HG03571 (cell line): ENCODE results near the gene NFASC.

Experiments used
- ATAC-seq: cut with Tn5 transposase; IDR thresholded peaks from one replicate; pipeline ENCODE4 v1.9.1; 2021; ENCODE audit not compliant: unreplicated experiment

Gene NFASC

DNA sequence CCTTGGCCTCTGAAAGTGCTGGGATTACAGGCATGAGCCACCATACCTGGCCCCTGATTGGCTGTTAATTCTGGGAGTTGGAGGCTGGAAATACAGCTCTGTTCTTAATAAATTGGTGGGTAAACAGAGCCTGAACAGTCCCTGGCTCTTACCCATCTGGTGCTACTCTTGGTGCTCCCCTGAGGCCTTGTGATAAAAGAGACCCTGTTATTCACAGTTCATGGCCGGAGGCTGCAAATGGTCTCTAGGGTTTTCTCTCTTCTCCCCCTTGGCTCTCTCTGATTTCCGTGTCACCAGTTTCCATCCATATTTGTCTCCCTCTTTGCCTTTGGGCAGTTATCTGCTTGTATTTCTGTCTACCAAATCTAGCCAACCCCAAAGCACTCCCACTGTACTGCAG, 17.2 kb downstream of the NFASC start:
- ATAC-seq = no peak

DNA sequence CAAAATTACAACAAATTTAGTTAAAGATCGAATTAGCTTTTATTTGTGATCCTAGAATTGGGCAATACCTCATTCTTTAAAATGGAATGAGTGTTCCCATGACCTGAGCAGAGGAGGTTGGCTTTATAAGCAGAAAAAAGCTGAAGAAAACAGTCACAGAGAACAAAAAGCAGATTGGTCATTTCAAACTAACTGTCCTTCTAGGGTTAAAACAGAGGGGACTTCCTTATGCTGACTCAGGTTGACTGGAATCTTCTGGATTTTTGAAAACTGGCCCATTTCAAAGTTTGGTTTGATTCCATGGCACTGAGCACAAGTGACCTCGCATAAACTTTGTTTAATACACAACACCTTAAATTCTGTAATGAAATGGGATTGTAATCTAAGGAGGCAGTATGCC, 17.6 kb downstream of the NFASC start:
- no peak for ATAC-seq

DNA sequence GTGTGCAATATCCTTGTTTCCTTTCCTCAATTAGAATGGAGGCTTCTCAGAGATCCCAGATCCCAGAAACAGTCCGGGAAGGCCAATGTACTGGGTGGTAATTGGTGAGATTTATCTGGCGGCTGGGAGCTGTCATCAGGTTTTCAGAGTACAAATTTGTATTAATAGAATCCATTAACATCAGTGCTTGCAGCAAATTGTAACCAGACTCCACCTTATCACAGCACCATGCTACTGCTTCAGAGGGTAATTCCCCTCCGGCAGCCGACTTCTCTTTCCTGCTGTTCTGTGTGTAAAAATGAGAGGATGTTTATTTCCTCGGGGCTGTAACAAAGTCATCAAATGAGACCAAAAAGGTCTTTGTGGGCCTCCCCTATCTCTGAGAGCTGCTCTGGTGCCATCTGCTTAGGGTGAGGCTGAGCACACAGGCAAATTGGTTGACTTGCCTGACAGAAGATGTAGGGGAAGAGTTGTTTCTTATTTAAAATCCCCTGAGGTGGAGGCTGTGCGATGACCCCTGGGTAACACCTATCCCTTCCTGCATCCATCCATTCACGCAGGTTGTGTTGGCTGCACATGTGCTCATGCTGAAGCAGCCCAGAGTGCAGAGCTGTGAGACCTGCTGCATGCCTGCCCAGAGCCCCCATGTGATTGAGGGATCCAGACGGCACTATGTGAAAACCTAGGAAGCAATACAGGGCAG, 19.2 kb downstream of the NFASC start:
- no peak for ATAC-seq

DNA sequence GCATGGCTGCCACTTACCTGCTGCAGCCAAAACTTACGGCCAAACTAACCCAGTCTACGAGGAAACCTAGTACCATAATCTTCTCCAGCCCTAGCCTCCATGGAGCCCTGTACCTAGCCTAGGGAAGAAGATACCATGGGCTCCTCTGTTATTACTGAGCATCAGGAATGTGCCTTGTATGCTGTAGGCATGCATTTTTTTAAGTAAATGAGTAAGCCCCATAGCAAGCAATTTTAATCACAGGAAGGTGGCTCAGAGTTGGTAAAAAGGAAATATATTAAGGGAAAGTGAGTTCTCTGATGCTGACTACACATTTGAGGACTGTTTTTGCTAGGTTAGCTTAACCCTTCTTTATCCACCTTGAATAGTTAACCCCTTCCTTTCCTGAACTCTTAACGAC, 21.2 kb downstream of the NFASC start:
- ATAC-seq = no peak

DNA sequence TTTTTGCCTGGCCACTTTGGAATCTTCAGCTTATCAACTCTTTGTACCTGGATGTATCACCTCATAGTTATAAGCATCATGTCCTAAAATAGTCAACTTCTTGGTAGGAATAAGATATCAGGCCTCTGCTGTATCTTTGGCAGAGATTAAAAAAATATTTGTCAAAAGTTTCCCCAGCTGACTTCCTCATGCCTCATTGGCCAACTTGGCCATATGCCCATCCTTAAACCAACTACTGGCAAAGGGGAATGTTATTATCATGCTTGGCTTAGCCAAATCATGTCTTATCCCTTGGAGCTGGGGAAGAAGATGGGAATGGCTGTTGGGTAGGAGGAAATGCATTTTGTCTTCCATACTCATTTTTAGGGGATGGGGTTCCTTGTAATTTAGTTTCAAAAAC, 23.4 kb downstream of the NFASC start:
- no peak for ATAC-seq

DNA sequence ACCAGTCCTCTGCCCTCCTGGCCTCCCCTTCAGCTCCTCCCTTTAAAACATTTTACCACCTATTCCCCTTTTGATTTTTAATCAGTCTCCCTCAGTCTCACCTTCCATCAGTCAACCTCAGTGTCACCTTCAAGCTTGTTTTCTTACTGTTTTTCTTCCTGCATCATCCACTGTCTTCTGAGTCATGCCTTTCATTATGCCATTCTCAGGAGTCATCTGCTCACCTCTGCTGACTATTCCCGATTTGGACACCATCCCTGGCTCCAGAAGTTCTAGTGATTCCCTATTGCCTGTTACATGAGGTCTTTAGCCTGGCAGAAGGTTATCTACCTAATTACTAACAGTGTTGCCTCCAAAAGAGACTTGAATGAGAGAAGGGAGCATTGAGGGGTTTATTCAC, 23.9 kb downstream of the NFASC start:
- no peak for ATAC-seq

DNA sequence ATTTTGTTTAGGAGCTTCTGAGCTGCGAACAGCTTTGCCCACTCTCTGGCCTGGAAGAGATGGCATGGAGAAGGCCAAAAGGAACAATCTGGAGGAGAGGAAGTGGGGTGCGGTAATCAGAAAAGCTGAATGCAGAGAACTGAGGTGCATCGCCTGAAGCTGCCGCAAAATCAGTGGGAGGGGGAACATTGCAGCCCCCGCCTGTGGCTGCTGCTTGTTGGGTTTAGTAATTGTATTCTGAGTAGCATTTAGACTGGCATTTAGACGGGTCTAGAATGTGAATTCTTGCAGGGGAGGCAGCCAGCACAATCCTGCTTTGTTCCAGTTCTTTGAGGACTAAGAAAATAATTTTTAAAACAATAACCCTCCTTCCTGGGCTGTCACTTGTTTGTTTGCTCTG, 25.4 kb downstream of the NFASC start:
- no peak for ATAC-seq

DNA sequence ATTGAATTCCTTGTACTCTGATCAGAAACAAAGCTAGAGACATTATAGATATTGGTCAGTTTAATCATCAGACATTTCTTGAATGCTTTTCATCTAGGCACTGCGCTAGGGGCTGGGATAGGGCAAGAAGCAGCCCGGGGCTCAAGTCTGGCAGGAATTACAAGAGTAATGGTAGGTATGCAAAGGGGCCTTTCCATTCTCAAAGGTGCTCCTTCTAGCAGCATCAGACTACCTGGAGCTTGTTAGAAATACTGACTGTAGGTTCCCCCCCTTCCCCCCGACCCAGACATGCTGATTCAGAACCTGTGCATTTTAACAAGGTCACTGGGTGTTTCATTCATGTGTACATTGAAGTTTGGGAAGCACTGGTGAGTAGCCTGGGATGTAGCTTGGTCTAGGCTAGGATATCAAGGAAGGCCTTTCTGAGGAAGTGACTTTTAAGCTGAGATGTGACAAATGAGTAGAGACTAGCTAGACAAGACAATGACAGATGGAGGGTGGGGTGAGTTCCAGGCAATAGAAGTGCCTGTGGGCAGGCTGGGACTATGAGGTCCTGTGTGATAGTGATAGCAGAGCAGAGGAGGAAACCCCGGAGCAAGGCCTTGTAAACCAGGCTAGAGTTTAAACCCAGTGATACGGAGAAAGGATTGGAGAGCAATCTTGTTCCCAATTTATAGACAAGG, 26.3 kb downstream of the NFASC start:
- ATAC-seq = no peak

DNA sequence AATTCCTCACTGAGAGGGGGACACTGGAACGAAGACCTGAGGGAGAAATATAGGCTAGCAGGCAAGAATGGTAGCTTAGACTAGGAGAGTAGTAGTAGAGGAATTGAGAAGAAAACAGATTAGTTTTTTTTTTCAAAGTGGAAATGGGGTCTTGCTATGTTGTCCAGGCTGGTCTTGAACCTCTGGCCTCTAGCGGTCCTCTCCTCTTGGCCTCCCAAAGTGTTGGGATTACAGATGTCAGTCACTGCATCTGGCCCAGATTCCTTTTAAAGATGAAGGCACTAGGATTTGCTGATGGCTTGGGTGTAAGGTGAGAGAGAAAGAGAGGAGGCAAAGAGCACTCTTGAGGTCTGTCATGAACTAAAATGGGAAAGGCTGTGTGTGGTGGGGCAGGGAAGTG, 30.1 kb downstream of the NFASC start:
- no peak for ATAC-seq

DNA sequence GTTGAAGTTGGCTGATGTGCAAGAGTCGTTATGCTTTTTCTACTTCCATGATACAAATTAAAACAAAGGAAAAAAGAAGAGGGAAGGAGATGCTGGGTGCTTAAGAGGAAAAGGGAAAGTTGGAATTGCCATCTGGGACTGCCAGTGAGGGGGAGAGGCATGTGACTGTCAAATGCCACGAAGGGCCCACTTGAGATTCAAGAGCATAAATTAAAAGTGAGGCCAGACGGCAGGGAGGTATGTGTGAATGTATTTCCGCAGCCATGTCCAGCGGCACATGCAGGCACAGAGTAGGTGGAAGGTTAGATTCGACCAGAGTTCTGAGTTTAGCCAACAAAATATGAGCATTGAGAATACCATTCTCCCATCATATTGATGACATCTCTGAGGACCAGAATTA, 32.0 kb downstream of the NFASC start:
- ATAC-seq = no peak

DNA sequence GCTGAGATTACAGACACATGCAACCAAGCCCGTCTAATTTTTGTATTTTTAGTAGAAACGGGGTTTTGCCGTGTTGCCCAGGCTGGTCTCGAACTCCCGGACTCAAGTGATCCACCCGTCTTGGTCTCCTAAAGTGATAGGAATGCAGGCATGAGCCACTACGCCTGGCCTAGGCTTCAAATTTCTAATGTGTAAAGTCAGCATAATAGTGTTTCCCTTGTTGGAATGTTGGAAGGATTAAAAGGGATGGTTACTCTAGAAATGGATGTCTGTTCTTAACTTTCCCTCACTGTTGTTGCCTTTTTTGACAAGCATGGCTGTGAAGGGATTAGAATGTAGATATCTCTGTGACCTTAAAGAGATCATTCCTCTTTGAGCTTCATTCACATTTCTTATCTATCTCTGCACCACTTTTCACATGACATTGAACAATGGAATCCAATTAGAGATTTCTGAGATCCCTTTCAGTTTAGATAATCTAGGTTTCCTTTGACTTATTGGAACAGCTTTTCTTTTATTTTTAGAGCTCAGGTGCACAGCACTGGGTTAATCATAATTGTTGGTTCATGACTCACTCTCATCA, 33.7 kb downstream of the NFASC start:
- no peak for ATAC-seq

DNA sequence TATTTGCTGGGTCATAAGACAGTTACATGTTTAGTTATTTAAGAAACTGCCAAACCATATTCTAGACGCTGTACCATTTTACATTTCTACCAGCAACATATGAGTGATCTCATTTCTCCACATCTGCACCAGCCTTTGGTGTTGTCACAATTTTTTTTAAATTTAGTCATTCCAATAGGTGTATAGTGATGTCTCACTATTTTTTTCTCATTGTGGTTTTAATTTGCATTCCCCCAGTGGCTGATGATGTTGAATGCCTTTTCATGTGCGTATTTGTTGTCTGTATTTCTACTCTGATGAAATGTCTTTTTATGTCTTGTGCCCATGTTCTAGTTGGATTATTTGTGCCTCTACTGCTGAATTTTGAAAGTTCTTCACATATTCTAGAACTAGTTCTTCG, 38.4 kb downstream of the NFASC start:
- ATAC-seq = no peak

DNA sequence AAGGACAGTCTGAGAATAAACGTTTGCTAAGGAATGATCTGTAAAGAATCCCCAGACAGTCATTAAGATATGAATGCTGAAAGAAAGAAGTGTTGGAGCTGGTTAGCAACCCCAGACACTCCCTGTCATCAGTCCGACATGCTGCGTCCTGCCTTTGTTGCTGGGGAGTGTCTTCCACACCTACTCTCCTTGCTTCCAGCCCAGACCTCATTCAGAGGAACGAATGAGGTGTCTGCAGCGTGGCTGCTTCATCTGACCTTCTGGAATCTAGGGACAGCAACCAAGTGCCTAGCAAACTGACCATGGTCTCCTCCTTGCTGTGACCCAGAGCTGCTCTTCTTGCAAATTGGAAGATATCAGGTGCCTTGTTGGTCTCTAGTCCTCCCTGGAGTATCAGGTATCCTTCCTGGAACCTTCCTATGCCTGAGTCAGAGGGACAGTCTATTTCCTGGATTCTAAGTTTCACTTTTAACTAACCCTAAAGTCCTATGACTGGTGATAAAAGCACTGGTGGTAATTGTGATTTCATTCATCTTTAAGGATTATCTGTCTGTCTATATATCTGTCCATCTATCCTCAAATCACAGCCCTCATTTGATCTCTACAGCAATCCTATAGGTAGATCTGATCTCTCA, 45.3 kb downstream of the NFASC start:
- no peak for ATAC-seq

DNA sequence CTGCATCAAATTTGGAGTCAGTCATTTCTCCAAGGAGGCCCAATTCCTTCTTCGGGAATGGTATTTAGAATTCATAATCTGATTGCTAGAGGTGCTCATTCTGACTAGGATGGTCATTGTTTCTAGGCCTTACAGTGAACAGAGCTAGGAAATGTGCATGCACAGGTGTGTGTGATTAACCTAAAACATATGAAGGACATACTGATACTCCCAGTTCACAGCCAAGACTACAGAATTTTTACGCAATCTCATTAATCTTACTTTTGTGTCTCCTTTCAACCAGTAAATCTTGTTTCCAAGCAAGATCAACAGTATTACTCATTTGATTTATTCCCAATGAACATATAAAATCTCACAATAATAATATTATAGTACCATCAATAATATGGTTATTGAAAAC, 47.1 kb downstream of the NFASC start:
- no peak for ATAC-seq

DNA sequence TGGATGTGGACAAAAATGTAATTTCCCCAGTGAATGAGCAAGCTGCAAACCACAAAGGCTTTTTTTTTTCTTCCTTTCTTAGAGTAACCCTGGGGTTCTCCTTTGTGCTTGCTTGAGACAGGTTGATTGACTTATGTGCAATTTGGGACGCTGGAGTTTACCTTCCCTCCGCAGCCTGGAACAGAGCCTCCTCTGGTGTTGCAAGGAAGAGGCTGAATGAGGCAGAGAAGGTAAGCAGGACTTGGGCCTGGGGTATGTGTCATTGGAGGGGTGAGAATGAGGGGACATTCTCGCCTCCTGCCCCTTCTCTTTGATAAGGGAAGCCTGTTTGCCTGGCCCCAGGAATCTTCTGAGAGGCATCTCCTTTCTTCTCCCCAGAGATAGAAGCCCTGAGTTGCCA, 49.8 kb downstream of the NFASC start:
- no peak for ATAC-seq

DNA sequence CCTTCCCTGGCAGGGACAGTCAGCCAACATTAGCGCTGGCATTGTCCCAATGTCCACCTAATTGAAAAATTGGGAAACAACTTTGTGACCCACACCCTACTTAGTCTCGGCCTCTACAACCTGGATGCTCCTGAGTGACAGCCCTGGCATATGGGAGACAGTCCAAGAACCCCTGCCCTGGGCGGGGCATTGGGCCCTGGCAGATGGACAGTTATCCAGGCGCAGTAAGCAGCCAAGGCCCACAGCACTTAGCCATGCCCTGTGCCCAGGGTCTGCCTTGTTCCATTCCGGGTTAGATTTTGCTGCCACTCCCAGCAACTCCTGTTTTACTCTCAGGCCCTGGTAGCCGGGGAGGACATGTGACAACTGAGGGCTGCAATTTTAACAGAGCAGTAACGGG, 50.3 kb downstream of the NFASC start:
- ATAC-seq = no peak

DNA sequence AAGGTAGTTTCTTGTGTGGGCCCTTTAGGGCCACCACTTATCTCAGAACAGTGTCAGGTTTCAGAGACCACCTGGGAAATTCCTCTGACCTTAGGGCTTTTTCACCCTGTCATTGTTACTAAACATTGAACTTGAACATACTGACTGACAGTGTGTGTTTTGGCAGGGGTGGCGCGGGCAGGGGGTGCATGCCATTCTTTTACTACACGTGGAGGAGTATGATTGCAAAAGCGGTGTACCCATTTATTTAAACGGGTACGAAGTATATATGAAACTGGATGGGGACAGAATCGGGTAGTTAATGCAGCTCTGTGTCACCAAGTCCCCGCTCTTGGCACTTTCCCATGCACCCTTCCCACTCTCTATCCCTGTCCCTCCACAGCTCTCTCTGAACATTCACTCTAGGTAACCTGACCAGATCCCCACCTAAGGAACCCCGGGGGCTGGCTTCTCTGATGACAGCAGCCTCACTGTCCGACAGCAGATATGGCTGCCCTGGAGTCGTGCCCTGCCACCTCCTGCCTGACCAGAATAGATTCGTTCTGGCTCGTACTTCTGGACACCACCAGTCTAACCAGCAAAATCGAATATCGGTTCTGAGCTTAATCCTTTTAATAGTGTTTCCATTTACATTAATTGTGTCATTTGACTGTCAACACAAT, 51.3 kb downstream of the NFASC start:
- ATAC-seq = no peak

DNA sequence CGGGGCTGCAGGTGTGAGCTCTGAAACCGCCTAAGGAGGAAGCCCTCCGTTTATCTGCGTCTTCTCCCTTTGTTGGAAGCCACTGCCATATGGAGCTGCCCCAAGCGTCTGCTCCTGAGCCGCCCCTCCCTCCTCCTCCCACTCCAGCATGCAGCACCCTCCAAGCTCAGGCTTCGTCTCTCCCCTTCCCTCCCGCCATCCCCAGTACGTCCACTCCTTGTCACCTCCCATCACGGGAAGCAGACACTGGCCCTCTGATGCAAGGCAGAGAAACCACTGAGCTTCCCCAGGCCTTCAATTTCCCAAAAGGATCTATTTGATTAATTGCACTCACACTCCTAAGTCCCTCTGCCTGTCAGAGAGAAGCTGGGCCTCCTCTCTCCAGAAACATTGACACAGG, 52.5 kb downstream of the NFASC start:
- no peak for ATAC-seq

DNA sequence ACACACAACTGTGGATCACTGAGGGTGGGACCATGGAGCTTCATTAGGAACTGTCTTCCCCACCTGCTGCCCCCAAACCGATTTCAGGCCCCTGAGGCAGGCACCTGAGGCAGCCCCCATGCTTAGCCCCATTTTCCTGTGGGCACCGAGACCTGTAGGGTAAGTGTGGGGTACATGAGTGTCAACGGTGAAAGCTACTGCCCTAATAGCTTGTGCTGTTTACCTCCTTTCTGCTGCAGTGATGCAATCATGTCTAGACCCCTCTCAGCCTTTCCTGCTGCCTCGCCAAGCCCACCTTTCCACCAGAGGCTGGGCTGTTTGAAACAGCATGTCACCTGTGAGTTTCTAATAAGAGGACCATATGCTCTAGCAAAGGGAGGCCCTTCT, 53.0 kb downstream of the NFASC start:
- ATAC-seq = no peak

DNA sequence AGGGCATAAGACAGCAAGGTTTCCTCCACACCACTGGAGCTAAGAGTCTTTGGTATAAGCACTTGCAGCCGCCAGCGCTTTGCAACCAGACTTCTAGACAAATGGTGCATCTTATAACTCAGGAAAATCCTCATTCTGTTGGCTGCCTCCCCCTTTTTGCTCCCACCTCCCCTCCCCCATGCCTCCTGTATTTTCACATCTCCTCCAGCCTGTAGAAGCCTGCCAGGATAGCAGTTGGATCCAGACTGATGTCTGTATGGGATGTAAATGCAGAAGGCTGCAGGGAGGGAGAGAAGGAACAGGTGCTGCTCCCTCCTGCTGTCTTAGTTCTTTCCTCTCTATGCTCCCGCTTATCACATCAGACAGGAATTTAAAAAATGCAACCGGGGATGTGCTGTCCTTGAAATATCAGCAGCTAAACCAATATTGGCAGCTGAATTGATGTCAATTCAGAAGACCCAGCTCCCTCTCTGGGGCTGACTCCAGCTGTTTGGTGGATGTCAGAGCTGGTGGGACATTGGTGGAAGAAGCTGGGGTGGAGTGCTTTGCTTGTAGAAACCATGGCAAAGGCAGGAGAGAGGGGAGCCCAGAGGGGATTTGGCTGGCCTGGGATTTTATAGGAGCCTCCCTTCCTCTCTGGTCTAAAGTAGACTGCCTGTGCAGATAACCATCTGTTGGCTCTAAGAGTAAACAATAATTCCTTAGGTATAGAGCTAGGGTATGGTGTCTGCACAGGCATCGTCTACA, 53.5 kb downstream of the NFASC start:
- ATAC-seq = no peak

DNA sequence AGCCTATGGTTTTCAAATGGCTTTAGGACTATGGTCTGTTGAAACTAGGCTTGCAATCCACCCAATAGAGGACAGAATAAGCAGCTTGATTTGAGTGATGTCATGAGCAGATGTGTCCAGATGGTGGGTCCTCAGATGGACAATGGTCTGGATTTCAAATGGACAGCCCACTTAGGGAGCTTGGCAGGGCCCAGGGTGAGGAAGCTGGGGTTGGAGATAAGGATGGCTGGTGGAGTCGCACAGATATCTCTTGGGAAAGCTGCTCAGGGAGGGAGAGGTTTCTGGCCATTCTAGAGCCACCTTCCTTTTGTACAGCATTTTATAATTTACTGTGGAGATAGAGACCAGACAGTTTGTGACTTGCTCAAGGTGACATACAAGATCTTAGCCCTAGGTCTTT, 55.0 kb downstream of the NFASC start:
- no peak for ATAC-seq
